Gastrocnemius medialis (tissue), 4 donors: ENCODE measurements around the gene GTF3C5.
"Not testable (repeated sequence)": the region's sequence is repeated elsewhere in the genome, so short reads cannot be mapped to it uniquely, and the experiment has no call there.

Experiments used
- POLR2A ChIP-seq, 2 donors: fragments of 450-650 bp; IDR thresholded peaks; one replicate each; pipeline ENCODE4 v1.6.1; 2017; ENCODE audit warnings: antibody characterized with exemption in 2 of 2, mild to moderate bottlenecking in 2 of 2, moderate library complexity in 2 of 2
- TF ChIP-seq, protein P1 (sequence below), 5 experiments: fragments of 450-650 bp in 3 of 5; fragments of 200-600 bp in 2 of 5; sonication (generic) in 2 of 5; IDR thresholded peaks in 4 of 5; conservative IDR thresholded peaks in 1 of 5; 1 replicate in 4 of 5; 2 replicates in 1 of 5; pipeline ENCODE4 v1.5.1; 2016 to 2019; ENCODE audit warnings: antibody characterized with exemption in 5 of 5, mild to moderate bottlenecking in 3 of 5, moderate library complexity in 3 of 5

DNA sequence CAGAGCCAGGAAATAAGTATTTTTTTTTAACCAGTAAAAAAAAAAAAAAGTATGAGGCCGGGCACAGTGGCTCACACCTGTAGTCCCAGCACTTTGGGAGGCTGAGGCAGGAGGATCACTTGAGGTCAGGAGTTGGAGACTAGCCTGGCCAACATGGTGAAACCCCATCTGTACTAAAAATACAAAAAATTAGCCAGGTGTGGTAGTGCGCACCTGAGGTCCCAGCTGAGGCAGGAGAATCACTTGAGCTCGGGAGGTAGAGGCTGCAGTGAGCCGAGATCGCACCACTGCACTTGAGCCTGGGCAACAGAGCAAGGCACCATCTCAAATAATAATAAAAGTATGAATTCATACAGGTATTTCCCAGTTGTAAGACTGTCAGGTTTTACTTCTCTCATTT lies 41.4 kb downstream of the GTF3C5 start:
- TF ChIP-seq, protein P1, sequence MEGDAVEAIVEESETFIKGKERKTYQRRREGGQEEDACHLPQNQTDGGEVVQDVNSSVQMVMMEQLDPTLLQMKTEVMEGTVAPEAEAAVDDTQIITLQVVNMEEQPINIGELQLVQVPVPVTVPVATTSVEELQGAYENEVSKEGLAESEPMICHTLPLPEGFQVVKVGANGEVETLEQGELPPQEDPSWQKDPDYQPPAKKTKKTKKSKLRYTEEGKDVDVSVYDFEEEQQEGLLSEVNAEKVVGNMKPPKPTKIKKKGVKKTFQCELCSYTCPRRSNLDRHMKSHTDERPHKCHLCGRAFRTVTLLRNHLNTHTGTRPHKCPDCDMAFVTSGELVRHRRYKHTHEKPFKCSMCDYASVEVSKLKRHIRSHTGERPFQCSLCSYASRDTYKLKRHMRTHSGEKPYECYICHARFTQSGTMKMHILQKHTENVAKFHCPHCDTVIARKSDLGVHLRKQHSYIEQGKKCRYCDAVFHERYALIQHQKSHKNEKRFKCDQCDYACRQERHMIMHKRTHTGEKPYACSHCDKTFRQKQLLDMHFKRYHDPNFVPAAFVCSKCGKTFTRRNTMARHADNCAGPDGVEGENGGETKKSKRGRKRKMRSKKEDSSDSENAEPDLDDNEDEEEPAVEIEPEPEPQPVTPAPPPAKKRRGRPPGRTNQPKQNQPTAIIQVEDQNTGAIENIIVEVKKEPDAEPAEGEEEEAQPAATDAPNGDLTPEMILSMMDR (IDR thresholded peaks at IDR 0.05 in 4 of 5, conservative IDR thresholded peaks at IDR 0.05 in 1 of 5): not testable (repeated sequence)
- not testable (repeated sequence) for TF ChIP-seq POLR2A (IDR thresholded peaks at IDR 0.05)
